Coronary artery (tissue), 2 donors: ENCODE measurements around the gene MSL3B.

ENCODE experiments used
- DNase-seq: peaks from one replicate; pipeline ENCODE4 v3.0.0-alpha.2; 2017; ENCODE audit warnings: low spot score
- H3K27ac ChIP-seq, 2 donors: fragments of 200-600 bp; sonication (generic); one replicate each; pipeline ENCODE4 v1.5.1; 2016 to 2019
- H3K4me3 ChIP-seq: fragments of 200-600 bp; sonication (generic); 2 replicates; pipeline ENCODE4 v1.5.1; 2016; ENCODE audit warnings: mild to moderate bottlenecking, moderate library complexity
- TF ChIP-seq, protein P1 (sequence below): fragments of 200-600 bp; sonication (generic); IDR thresholded peaks from one replicate; pipeline ENCODE4 v1.5.1; 2019; ENCODE audit warnings: antibody characterized with exemption

MSL3B gene

DNA sequence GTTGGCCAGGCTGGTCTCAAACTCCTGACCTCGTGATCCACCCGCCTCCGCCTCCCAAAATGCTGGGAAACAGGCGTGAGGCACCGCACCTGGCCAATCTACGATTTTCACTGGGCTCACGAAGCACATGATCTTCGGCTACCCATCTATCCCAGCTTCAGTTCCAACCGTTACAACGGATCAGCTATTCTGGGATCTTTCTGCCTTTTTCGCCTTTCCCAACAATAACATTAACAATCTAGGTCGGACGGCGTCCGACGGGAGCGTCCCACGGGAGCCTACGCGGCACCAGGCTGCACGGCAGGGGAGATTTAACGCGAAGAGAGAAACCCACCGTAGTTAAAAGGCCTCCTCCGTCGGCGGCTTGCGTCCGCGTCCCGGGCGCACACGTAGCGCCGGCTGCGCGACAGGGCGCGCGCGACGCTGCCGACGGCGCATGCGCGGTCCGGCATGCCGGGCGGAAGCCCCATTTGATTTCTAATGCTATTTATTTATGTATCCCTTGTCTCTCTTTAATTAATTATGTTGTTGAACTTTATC is at the start of gene MSL3B:
Gene MSL3B (minus strand): TSS at position 394 of the 540 bp plus-strand sequence.
- H3K27ac ChIP-seq, result no peak within 1 kb of the TSS

DNA sequence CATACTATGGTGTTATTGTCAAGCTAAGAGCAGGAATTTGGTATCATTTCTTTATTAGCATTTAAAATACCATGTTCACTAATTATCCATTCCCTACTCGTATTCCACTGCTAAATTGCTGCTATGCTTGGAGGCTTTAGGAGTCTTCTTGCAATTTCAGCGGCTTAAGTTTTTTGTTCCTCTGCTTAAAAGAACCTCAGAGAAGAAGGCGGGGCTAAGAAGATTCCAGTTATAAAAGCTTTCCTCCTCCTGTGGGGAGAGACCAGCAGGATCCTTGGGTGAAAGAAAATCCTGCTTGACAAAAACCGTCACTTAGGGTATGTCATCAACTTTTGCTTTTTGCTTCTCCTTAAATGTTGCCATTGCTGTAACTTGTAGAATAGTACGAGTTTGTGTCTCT is 48.9 kb upstream of the MSL3B start, which contains the start of gene TRPM8:
Gene TRPM8 (plus strand): TSS at position 258 of the 400 bp plus-strand sequence. CDS start 9,165 bp downstream, outside the sequence.
- Histone ChIP-seq H3K27ac (no peak within 1 kb of the TSS), H3K4me3 (no peak within 1 kb of the TSS)
- DNase-seq, result no peak
- TF ChIP-seq, protein P1, sequence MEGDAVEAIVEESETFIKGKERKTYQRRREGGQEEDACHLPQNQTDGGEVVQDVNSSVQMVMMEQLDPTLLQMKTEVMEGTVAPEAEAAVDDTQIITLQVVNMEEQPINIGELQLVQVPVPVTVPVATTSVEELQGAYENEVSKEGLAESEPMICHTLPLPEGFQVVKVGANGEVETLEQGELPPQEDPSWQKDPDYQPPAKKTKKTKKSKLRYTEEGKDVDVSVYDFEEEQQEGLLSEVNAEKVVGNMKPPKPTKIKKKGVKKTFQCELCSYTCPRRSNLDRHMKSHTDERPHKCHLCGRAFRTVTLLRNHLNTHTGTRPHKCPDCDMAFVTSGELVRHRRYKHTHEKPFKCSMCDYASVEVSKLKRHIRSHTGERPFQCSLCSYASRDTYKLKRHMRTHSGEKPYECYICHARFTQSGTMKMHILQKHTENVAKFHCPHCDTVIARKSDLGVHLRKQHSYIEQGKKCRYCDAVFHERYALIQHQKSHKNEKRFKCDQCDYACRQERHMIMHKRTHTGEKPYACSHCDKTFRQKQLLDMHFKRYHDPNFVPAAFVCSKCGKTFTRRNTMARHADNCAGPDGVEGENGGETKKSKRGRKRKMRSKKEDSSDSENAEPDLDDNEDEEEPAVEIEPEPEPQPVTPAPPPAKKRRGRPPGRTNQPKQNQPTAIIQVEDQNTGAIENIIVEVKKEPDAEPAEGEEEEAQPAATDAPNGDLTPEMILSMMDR, result no peak

More for the DNA sequence above, at the start of gene MSL3B:
- DNase-seq, result no peak
- H3K4me3 ChIP-seq, result peak within 1 kb of the TSS; percentile 68
- TF ChIP-seq, protein P1, result no peak

DNA sequence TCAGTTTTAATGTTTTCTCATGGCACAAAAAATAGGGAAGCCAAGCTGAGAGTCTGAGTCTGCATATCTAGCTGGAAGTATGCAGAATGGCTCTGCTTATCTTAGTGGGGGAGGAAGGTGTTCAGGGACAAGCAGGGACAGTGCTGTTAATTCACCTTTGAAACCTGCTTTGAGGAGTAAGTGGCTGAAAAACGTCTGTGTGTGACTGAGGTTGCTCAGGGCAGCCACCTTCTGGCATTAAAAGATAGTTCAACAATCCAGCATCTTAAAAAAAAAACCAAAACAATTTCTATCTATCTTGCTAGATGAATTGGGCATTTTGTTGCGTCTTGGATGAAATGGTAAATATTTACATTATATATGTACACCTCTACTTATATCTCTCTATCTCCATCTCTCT is 46.9 kb upstream of the MSL3B start:
- TF ChIP-seq, protein P1, result no peak

DNA sequence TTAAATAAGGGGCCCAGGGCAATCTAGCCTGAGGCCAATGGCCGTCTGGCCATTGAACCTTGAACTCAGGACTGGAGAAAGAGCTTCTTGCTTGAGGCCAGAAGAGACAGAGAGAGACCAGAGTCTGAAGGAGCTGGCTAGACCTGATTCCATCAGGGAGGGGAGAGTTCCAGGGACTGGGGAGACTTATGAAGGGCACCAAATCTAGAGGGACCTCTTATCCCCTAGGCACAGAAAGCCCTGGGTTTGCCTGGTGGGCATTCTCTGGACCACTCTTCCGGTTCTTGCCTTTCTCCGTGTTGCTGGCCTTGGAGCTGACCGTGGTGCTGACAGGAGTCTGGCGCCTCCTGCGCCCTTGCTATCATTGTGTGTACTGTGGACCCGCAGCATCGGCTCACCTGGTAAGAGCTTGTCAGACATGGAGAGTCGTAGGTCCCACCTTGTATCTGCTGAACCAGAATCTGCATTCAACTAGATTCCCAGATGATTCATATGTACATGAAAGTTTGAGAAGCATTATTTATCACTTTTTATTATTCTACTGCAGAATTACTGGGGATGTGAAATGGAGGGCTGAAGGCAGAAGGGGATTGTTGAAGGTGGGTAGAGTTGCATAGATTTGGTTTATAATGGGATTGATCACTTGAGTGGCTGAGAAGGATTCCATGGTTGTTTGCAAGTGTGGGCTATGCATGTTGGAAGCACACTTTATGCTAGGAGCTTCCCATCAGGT is 44.7 kb upstream of the MSL3B start:
- DNase-seq, result no peak

More for the DNA sequence above, 46.9 kb upstream of the MSL3B start:
- no peak overlapping the region for H3K4me3 ChIP-seq
- no peak overlapping the region for H3K27ac ChIP-seq
- no peak for DNase-seq

DNA sequence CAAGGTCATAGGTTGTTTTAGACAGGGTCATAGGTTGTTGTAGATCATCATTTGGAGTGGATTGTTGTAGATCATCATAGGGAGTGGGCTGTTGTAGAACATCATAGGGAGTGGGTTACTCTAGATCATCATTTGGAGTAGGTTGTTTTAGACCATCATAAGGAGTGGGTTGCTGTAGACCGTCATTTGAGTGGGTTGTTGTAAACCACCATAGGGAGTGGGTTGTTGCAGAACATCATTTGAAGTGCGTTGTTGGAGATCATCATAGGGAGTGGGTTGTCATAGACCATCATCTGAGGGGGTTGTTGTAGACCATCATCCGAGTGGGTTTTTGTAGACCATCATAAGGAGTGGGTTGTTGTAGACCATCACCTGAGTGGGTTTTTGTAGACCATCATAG is 39.4 kb upstream of the MSL3B start:
- Histone ChIP-seq H3K27ac (no peak overlapping the region), H3K4me3 (no peak overlapping the region)
- TF ChIP-seq, protein P1, result no peak
- DNase-seq, result no peak

More for the DNA sequence above, 44.7 kb upstream of the MSL3B start:
- TF ChIP-seq, protein P1, result no peak
- H3K4me3 ChIP-seq, result no peak overlapping the region
- H3K27ac ChIP-seq, result no peak overlapping the region

DNA sequence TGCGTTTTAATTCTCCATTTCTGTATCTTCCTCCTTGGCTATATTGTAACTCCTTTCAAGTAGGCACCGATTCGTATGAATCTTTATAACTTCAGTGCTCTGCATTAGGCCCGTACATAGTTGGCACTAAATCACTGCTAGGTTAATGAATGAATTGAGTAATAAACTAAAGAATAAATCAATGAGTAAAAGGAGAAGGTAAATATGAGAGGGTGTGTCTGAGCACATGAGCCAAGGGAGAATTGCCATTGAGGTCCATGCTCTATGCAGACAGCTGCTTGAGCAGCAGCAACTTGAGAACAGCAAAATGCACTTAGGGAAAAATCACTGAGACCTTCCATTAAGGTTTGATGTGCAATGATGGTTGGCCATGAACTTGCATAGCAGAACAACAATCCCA is 37.8 kb upstream of the MSL3B start:
- Histone ChIP-seq H3K4me3 (no peak overlapping the region), H3K27ac (no peak overlapping the region)
- TF ChIP-seq, protein P1, result no peak
- no peak for DNase-seq

DNA sequence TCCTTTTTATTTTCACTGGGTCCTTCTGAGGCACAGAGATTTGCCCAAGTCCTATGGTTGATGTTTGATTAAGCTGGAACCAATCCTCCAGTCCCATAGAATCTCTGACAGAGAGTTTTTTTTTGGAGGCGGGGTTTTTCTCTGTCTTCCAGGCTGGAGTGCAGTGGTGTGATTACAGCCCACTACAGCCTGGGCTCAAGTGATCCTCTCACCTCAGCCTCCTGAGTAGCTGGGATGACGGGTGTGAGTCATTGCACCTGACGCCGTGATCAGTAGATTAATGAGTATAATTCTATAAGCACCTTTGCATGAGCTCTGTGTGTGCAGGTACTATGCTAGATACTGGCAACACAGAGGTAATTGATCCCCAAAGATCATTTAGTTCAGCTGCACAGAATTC is 33.7 kb upstream of the MSL3B start:
- Histone ChIP-seq H3K27ac (no peak overlapping the region), H3K4me3 (no peak overlapping the region)
- TF ChIP-seq, protein P1, result no peak
- no peak for DNase-seq
